Neural progenitor cell (in vitro differentiated cells): ENCODE data around the gene PCTP. TPM values are rescaled to one million over a fixed set of nuclear protein-coding genes. Genes with fewer than 3 reads are reported as not detected.

Experiments used
- DNase-seq: peaks from one replicate; pipeline ENCODE4 v3.0.0-alpha.2; 2016; ENCODE audit warnings: low spot score
- H2AFZ ChIP-seq: fragments of 200-600 bp; sonication (generic); replicated peaks from 2 replicates; pipeline ENCODE4 v1.6.1; 2016; ENCODE audit warnings: antibody characterized with exemption
- H3F3A ChIP-seq: fragments of 200-600 bp; sonication (generic); 2 replicates; pipeline ENCODE4 v1.6.1; 2016; ENCODE audit warnings: antibody characterized with exemption, low read depth
- H3K27ac ChIP-seq: fragments of 200-600 bp; sonication (generic); 2 replicates; pipeline ENCODE4 v1.5.1; 2016; ENCODE audit warnings: mild to moderate bottlenecking
- H3K27me3 ChIP-seq: fragments of 200-600 bp; sonication (generic); 2 replicates; pipeline ENCODE4 v1.6.1; 2016; ENCODE audit warnings: mild to moderate bottlenecking, moderate library complexity
- H3K36me3 ChIP-seq: fragments of 200-600 bp; sonication (generic); 2 replicates; pipeline ENCODE4 v1.5.1; 2016
- H3K4me1 ChIP-seq: fragments of 200-600 bp; sonication (generic); 2 replicates; pipeline ENCODE4 v1.6.1; 2016; ENCODE audit warnings: mixed run types
- H3K4me2 ChIP-seq: fragments of 200-600 bp; sonication (generic); 2 replicates; pipeline ENCODE4 v1.6.1; 2016
- H3K4me3 ChIP-seq: fragments of 200-600 bp; sonication (generic); 2 replicates; pipeline ENCODE4 v1.5.1; 2016
- H3K79me2 ChIP-seq: fragments of 200-600 bp; sonication (generic); 2 replicates; pipeline ENCODE4 v1.6.1; 2016; ENCODE audit warnings: low read depth
- H3K9ac ChIP-seq: fragments of 200-600 bp; sonication (generic); 2 replicates; pipeline ENCODE4 v1.6.1; 2016
- H3K9me3 ChIP-seq: fragments of 200-600 bp; sonication (generic); 2 replicates; pipeline ENCODE4 v1.5.1; 2016; ENCODE audit warnings: low read depth
- H4K20me1 ChIP-seq: fragments of 200-600 bp; sonication (generic); 2 replicates; pipeline ENCODE4 v1.6.1; 2016; ENCODE audit warnings: low read depth
- H3K27ac Mint-ChIP-seq: 3 replicates; pipeline ENCODE4 v1.8.0; 2021; ENCODE audit warnings: mixed read lengths
- H3K27me3 Mint-ChIP-seq: 2 replicates; pipeline ENCODE4 v1.8.0; 2022; ENCODE audit warnings: low read depth, mild to moderate bottlenecking, inconsistent platforms, moderate library complexity, mixed read lengths; ENCODE audit not compliant: insufficient read depth
- H3K36me3 Mint-ChIP-seq: 3 replicates; pipeline ENCODE4 v1.8.0; 2021; ENCODE audit warnings: mixed read lengths
- H3K4me1 Mint-ChIP-seq: 3 replicates; pipeline ENCODE4 v1.8.0; 2021; ENCODE audit warnings: mixed read lengths
- H3K4me3 Mint-ChIP-seq: 3 replicates; pipeline ENCODE4 v1.8.0; 2021; ENCODE audit warnings: mild to moderate bottlenecking, moderate library complexity, mixed read lengths
- H3K9me3 Mint-ChIP-seq: 3 replicates; pipeline ENCODE4 v1.8.0; 2020; ENCODE audit warnings: mixed read lengths
- EZH2 ChIP-seq: fragments of 200-600 bp; sonication (generic); IDR thresholded peaks from 2 replicates; pipeline ENCODE4 v1.6.1; 2017; ENCODE audit warnings: antibody characterized with exemption, mild to moderate bottlenecking, moderate library complexity
- EZH2phosphoT487 ChIP-seq: fragments of 200-600 bp; sonication (generic); IDR thresholded peaks from 2 replicates; pipeline ENCODE4 v1.6.1; 2017; ENCODE audit warnings: antibody characterized with exemption
- total RNA-seq: library from RNA; depleted of rRNA; stranded (reverse); fragments of >200 nt; gene quantifications from 2 replicates; pipeline ENCODE4 v1.2.3, GENCODE V29; 2015; ENCODE audit warnings: low replicate concordance
- TF ChIP-seq, protein P1 (sequence below): fragments of 200-600 bp; sonication (generic); IDR thresholded peaks from 2 replicates; pipeline ENCODE4 v1.5.1; 2017; ENCODE audit warnings: antibody characterized with exemption, mild to moderate bottlenecking

Gene PCTP
- total RNA-seq, 1 donor from 2014 or later, result 26.5 TPM

DNA sequence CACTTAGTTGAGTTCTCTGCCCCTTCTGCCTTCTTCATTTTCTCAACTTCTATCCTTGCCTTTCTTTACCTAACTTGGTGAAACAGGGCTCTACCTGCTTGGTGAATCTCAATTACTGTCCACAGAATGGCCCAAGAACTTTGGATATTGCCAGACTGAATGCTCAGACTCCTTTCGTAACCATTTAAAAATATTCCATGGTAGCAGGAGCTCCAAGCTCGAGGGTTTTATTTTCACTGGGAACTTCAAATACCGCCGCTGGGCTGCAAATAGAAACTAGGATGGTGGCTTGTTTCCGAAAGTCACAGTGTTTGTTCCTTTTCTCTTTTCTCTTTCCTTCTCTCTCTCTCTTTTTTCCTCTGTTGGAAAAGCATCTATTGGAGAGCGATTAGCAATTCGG, 41.4 kb upstream of the PCTP start:
- H3K9me3 ChIP-seq, result no peaks in the 10 kb centered on the region
- H3K4me1 Mint-ChIP-seq, result peaks cover 19% of the 10 kb centered on the region
- H4K20me1 ChIP-seq, result no peaks in the 10 kb centered on the region
- no peaks in the 10 kb centered on the region for H3K27me3 ChIP-seq
- no peak overlapping the region for H3K27ac ChIP-seq
- peaks cover 6% of the 10 kb centered on the region for H3K27me3 Mint-ChIP-seq
- H2AFZ ChIP-seq, result no peak overlapping the region
- no peak overlapping the region for H3K4me3 ChIP-seq
- H3K9me3 Mint-ChIP-seq, result no peaks in the 10 kb centered on the region
- no peaks in the 10 kb centered on the region for H3K36me3 ChIP-seq
- H3F3A ChIP-seq, result peaks cover 13% of the 10 kb centered on the region
- no peak for TF ChIP-seq EZH2
- TF ChIP-seq, protein P1, sequence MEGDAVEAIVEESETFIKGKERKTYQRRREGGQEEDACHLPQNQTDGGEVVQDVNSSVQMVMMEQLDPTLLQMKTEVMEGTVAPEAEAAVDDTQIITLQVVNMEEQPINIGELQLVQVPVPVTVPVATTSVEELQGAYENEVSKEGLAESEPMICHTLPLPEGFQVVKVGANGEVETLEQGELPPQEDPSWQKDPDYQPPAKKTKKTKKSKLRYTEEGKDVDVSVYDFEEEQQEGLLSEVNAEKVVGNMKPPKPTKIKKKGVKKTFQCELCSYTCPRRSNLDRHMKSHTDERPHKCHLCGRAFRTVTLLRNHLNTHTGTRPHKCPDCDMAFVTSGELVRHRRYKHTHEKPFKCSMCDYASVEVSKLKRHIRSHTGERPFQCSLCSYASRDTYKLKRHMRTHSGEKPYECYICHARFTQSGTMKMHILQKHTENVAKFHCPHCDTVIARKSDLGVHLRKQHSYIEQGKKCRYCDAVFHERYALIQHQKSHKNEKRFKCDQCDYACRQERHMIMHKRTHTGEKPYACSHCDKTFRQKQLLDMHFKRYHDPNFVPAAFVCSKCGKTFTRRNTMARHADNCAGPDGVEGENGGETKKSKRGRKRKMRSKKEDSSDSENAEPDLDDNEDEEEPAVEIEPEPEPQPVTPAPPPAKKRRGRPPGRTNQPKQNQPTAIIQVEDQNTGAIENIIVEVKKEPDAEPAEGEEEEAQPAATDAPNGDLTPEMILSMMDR, result no peak
- TF ChIP-seq EZH2phosphoT487, result no peak
- no peaks in the 10 kb centered on the region for H3K36me3 Mint-ChIP-seq
- DNase-seq, result no peak
- no peak overlapping the region for H3K9ac ChIP-seq
- H3K4me2 ChIP-seq, result no peak overlapping the region
- no peaks in the 10 kb centered on the region for H3K79me2 ChIP-seq
- no peak overlapping the region for H3K4me3 Mint-ChIP-seq
- peaks cover 25% of the 10 kb centered on the region for H3K4me1 ChIP-seq
- no peak overlapping the region for H3K27ac Mint-ChIP-seq

DNA sequence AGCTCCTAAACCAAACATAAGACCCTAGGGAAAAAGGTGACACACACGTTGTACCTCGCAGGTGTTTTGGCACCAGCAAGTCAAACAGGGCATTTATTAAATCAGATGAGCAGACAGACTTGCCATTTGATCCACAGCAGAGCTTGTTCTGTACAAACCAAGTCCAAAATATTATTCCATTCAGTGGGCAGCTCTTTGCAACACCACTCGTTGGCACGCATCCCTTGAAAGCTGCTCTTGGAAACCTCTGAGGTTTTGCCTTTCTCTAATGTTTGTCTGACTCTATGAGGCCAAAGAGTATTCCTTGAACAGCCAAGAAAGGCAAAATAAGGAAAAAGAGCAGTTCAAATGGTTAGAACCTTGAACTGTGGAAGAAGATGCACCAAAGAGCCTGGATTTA, 40.9 kb upstream of the PCTP start:
- H3K4me2 ChIP-seq, result no peak overlapping the region
- no peaks in the 10 kb centered on the region for H4K20me1 ChIP-seq
- H3K79me2 ChIP-seq, result no peaks in the 10 kb centered on the region
- peaks cover 25% of the 10 kb centered on the region for H3K4me1 ChIP-seq
- H3K9ac ChIP-seq, result no peak overlapping the region
- Mint-ChIP-seq H3K4me1 (peaks cover 19% of the 10 kb centered on the region), H3K9me3 (no peaks in the 10 kb centered on the region), H3K4me3 (no peak overlapping the region), H3K27me3 (peaks cover 6% of the 10 kb centered on the region), H3K36me3 (no peaks in the 10 kb centered on the region), H3K27ac (no peak overlapping the region)
- H3K36me3 ChIP-seq, result no peaks in the 10 kb centered on the region
- no peak for DNase-seq
- no peaks in the 10 kb centered on the region for H3K9me3 ChIP-seq
- H3K4me3 ChIP-seq, result no peak overlapping the region
- no peak for TF ChIP-seq EZH2
- TF ChIP-seq, protein P1, result no peak
- no peak for TF ChIP-seq EZH2phosphoT487
- H2AFZ ChIP-seq, result no peak overlapping the region
- H3K27me3 ChIP-seq, result no peaks in the 10 kb centered on the region
- H3F3A ChIP-seq, result peaks cover 13% of the 10 kb centered on the region
- H3K27ac ChIP-seq, result no peak overlapping the region

DNA sequence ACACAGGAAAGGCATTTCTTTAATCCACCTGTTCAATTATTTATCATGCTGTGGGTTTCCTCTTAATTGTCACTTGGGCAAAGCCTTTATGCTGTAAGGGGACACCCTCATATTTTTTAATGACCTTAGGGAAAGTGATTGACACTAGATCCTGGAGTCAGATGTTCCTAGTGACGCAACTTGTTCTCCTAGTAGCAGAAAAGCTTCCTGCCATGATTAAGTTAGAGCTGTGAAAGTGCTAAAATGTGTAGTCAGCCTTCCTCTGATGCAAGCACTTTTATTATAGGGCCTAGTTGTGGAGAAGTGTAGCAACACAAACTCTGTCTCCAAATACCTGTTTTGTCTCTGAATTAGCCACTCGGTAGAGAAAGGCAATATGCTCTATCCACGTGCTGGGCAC, 40.4 kb upstream of the PCTP start:
- Histone ChIP-seq H3K4me2 (no peak overlapping the region), H3K9ac (no peak overlapping the region), H4K20me1 (no peaks in the 10 kb centered on the region), H3K79me2 (no peaks in the 10 kb centered on the region), H3K4me1 (peaks cover 25% of the 10 kb centered on the region), H2AFZ (no peak overlapping the region), H3K36me3 (no peaks in the 10 kb centered on the region), H3K27ac (no peak overlapping the region), H3K27me3 (no peaks in the 10 kb centered on the region), H3F3A (peaks cover 13% of the 10 kb centered on the region), H3K4me3 (no peak overlapping the region), H3K9me3 (no peaks in the 10 kb centered on the region)
- Mint-ChIP-seq H3K27me3 (peaks cover 6% of the 10 kb centered on the region), H3K9me3 (no peaks in the 10 kb centered on the region), H3K4me1 (peaks cover 19% of the 10 kb centered on the region), H3K27ac (no peak overlapping the region), H3K36me3 (no peaks in the 10 kb centered on the region), H3K4me3 (no peak overlapping the region)
- TF ChIP-seq EZH2 (no peak), EZH2phosphoT487 (no peak)
- TF ChIP-seq, protein P1, result no peak
- no peak for DNase-seq
